OCI-LY3 (cell line): ENCODE data around the gene AP3M1.

Experiments used
- EZH2phosphoT487 ChIP-seq: fragments of 200-600 bp; shearing (Covaris generic); IDR thresholded peaks from 2 replicates; pipeline ENCODE4 v1.6.1; 2018; ENCODE audit warnings: antibody characterized with exemption, mixed run types, low read depth
- TF ChIP-seq, protein P1 (sequence below): fragments of 200-600, 300-600 bp; sonication (generic); IDR thresholded peaks from 2 replicates; pipeline ENCODE4 v1.5.1; 2014; ENCODE audit warnings: antibody characterized with exemption, low read length, low read depth

GRCh38 chr10:74133923-74134820 is 16.5 kb downstream of the AP3M1 start:
- TF ChIP-seq, protein P1, sequence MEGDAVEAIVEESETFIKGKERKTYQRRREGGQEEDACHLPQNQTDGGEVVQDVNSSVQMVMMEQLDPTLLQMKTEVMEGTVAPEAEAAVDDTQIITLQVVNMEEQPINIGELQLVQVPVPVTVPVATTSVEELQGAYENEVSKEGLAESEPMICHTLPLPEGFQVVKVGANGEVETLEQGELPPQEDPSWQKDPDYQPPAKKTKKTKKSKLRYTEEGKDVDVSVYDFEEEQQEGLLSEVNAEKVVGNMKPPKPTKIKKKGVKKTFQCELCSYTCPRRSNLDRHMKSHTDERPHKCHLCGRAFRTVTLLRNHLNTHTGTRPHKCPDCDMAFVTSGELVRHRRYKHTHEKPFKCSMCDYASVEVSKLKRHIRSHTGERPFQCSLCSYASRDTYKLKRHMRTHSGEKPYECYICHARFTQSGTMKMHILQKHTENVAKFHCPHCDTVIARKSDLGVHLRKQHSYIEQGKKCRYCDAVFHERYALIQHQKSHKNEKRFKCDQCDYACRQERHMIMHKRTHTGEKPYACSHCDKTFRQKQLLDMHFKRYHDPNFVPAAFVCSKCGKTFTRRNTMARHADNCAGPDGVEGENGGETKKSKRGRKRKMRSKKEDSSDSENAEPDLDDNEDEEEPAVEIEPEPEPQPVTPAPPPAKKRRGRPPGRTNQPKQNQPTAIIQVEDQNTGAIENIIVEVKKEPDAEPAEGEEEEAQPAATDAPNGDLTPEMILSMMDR, result no peak
- TF ChIP-seq EZH2phosphoT487, result no peak
